GM12864 (cell line): Measurements from ENCODE around the gene YTHDF1.

Experiments
- DNase-seq: peaks from one replicate; pipeline ENCODE4 v3.0.0-alpha.2; 2011; ENCODE audit warnings: low read depth
- H3K4me3 ChIP-seq: 2 replicates; pipeline ENCODE4 v1.5.1; 2011; ENCODE audit warnings: mild to moderate bottlenecking, low read depth, low read length, control low read depth
- CTCF ChIP-seq: IDR thresholded peaks from 2 replicates; pipeline ENCODE4 v1.5.1; 2011; ENCODE audit warnings: low read depth, mild to moderate bottlenecking, moderate library complexity, low read length, control low read depth, inconsistent platforms; ENCODE audit errors: missing control alignments

Gene YTHDF1

GRCh38 chr20:63218701-63219446 lies 2.9 kb upstream of the YTHDF1 start:
- DNase-seq: no peak
- no peak overlapping the region for H3K4me3 ChIP-seq
- peak; percentile 13 for TF ChIP-seq CTCF

GRCh38 chr20:63217706-63218105 lies 1.8 kb upstream of the YTHDF1 start:
- DNase-seq: no peak
- no peak for TF ChIP-seq CTCF
- H3K4me3 ChIP-seq: no peak overlapping the region

- peak overlapping the region; percentile 60 for H3K4me3 ChIP-seq
- no peak for DNase-seq
- no peak for TF ChIP-seq CTCF
These were observed 1.0 kb upstream of the YTHDF1 start for GRCh38 chr20:63216849-63217471.

- TF ChIP-seq CTCF: peak; percentile 54
- DNase-seq: no peak
- peak overlapping the region; percentile 82 for H3K4me3 ChIP-seq
These were observed 560 bp downstream of the YTHDF1 start for GRCh38 chr20:63215101-63216040.

GRCh38 chr20:63214514-63214913 lies 1.4 kb downstream of the YTHDF1 start:
- H3K4me3 ChIP-seq: peak overlapping the region; percentile 82
- DNase-seq: no peak
- no peak for TF ChIP-seq CTCF

GRCh38 chr20:63212792-63213191 lies 3.1 kb downstream of the YTHDF1 start:
- TF ChIP-seq CTCF: no peak
- DNase-seq: no peak
- H3K4me3 ChIP-seq: no peak overlapping the region
